Uterus (tissue), 4 donors: ENCODE measurements around the gene LCP2. TPM values are rescaled to one million over a fixed set of nuclear protein-coding genes. Genes with fewer than 3 reads are reported as not detected.

Source experiments
- DNase-seq, 2 donors: peaks; one replicate each; pipeline ENCODE4 v3.0.0-alpha.2; 2019 to 2020
- H3K27ac ChIP-seq, 2 donors: fragments of 200-600 bp; sonication (generic); 1 replicate in 1 of 2; 2 replicates in 1 of 2; pipeline ENCODE4 v1.5.1; 2016 to 2018
- H3K27me3 ChIP-seq, 2 donors: fragments of 200-600 bp; sonication (generic); one replicate each; pipeline ENCODE4 v1.5.1; 2018 to 2019; ENCODE audit warnings: control low read depth in 1 of 2
- H3K36me3 ChIP-seq, 2 donors: fragments of 200-600 bp; sonication (generic); one replicate each; pipeline ENCODE4 v1.5.1; 2019; ENCODE audit warnings: control low read depth in 1 of 2
- H3K4me1 ChIP-seq, 2 donors: fragments of 200-600 bp; sonication (generic); one replicate each; pipeline ENCODE4 v1.5.1; 2018 to 2019; ENCODE audit warnings: control low read depth in 1 of 2
- H3K4me3 ChIP-seq, 2 donors: fragments of 200-600 bp; sonication (generic); 1 replicate in 1 of 2; 2 replicates in 1 of 2; pipeline ENCODE4 v1.5.1; 2018 to 2019; ENCODE audit warnings: mild to moderate bottlenecking in 1 of 2
- H3K9me3 ChIP-seq, 2 donors: fragments of 200-600 bp; sonication (generic); one replicate each; pipeline ENCODE4 v1.5.1; 2019; ENCODE audit warnings: control low read depth in 1 of 2
- CTCF ChIP-seq, 4 experiments: fragments of 200-600 bp in 2 of 4; fragments of 450-650 bp in 2 of 4; sonication (generic) in 2 of 4; IDR thresholded peaks; one replicate each; pipeline ENCODE4 v1.5.1; 2016 to 2019; ENCODE audit warnings: antibody characterized with exemption in 4 of 4, mild to moderate bottlenecking in 2 of 4, moderate library complexity in 1 of 4
- POLR2A ChIP-seq, 2 donors: fragments of 450-650 bp; IDR thresholded peaks; one replicate each; pipeline ENCODE4 v1.6.1; 2016; ENCODE audit warnings: antibody characterized with exemption in 2 of 2, mild to moderate bottlenecking in 1 of 2, moderate library complexity in 1 of 2
- intact Hi-C: fragments of 100-400 bp; cut with DNase I; formaldehyde crosslinking; loops from one replicate; pipeline ENCODE4 v1.15.1; 2023; ENCODE audit warnings: low total_unique reads
- total RNA-seq, 4 donors: library from RNA; depleted of rRNA in 3 of 4; stranded (reverse); fragments of >200 nt in 3 of 4; gene quantifications; one replicate each; pipeline versions ENCODE4 v1.1.0 to v1.2.4, GENCODE V29; 2014 to 2023
- donor health status: DM: yes; HTN: yes; CAD: no.

LCP2 gene
- total RNA-seq, 4 donors from 2014 or later, result 1.3 to 19.1 (median 11.2) TPM

GRCh38 chr5:170313344-170313743, 15.8 kb upstream of the LCP2 start:
- H3K27ac ChIP-seq, result peak overlapping the region in 1 of 2 donors; percentile 84

GRCh38 chr5:170312666-170313065, 15.1 kb upstream of the LCP2 start:
- Histone ChIP-seq H3K4me3 (no peak overlapping the region), H3K36me3 (no peaks in the 10 kb centered on the region), H3K9me3 (no peaks in the 10 kb centered on the region), H3K27me3 (no peaks in the 10 kb centered on the region), H3K27ac (no peak overlapping the region), H3K4me1 (no peaks in the 10 kb centered on the region)
- TF ChIP-seq POLR2A (IDR thresholded peaks at IDR 0.05) (no peak), CTCF (IDR thresholded peaks at IDR 0.05) (no peak)
- DNase-seq, result no peak
- intact Hi-C loops, result no loop called here

More at GRCh38 chr5:170313344-170313743, 15.8 kb upstream of the LCP2 start:
- H3K9me3 ChIP-seq, result no peaks in the 10 kb centered on the region
- no peaks in the 10 kb centered on the region for H3K36me3 ChIP-seq
- H3K27me3 ChIP-seq, result no peaks in the 10 kb centered on the region
- intact Hi-C loops, result no loop called here
- no peaks in the 10 kb centered on the region for H3K4me1 ChIP-seq
- TF ChIP-seq CTCF (IDR thresholded peaks at IDR 0.05), result no peak
- no peak for TF ChIP-seq POLR2A (IDR thresholded peaks at IDR 0.05)
- DNase-seq, result no peak
- no peak overlapping the region for H3K4me3 ChIP-seq

- Histone ChIP-seq H3K36me3 (no peaks in the 10 kb centered on the region), H3K27ac (peak overlapping the region in 1 of 2 donors; percentile 22), H3K4me3 (no peak overlapping the region), H3K27me3 (no peaks in the 10 kb centered on the region), H3K4me1 (no peaks in the 10 kb centered on the region), H3K9me3 (no peaks in the 10 kb centered on the region)
- intact Hi-C loops, result no loop called here
- no peak for DNase-seq
- TF ChIP-seq POLR2A (IDR thresholded peaks at IDR 0.05) (no peak), CTCF (IDR thresholded peaks at IDR 0.05) (no peak)
Observed at GRCh38 chr5:170312301-170312595, 14.7 kb upstream of the LCP2 start.

- Histone ChIP-seq H3K9me3 (no peaks in the 10 kb centered on the region), H3K36me3 (no peaks in the 10 kb centered on the region), H3K4me1 (peaks cover 0 to 1% of the 10 kb centered on the region in 2 donors), H3K4me3 (no peak overlapping the region), H3K27me3 (no peaks in the 10 kb centered on the region), H3K27ac (peak overlapping the region in 1 of 2 donors; percentile 22)
- no peak for DNase-seq
- intact Hi-C loops, result no loop called here
- TF ChIP-seq POLR2A (IDR thresholded peaks at IDR 0.05) (no peak), CTCF (IDR thresholded peaks at IDR 0.05) (no peak)
Observed at GRCh38 chr5:170311511-170312300, 14.1 kb upstream of the LCP2 start.

GRCh38 chr5:170310256-170310926, 12.8 kb upstream of the LCP2 start:
- no peak overlapping the region for H3K27ac ChIP-seq

More at GRCh38 chr5:170310256-170310926, 12.8 kb upstream of the LCP2 start:
- Histone ChIP-seq H3K36me3 (no peaks in the 10 kb centered on the region), H3K4me3 (no peak overlapping the region), H3K9me3 (no peaks in the 10 kb centered on the region), H3K4me1 (peaks cover 0 to 4% of the 10 kb centered on the region in 2 donors), H3K27me3 (no peaks in the 10 kb centered on the region)
- TF ChIP-seq CTCF (IDR thresholded peaks at IDR 0.05) (no peak), POLR2A (IDR thresholded peaks at IDR 0.05) (no peak)
- intact Hi-C loops, result no loop called here
- DNase-seq, result no peak
